DMS 273 treated with DMSO at 0.1 percent for 48 hours (cell line): ENCODE data around the gene ZP4.
A peak's percentile ranks its signal among the peaks of the same experiment; 100 is the strongest.
"Not testable (repeated sequence)": the region's sequence is repeated elsewhere in the genome, so short reads cannot be mapped to it uniquely, and the experiment has no call there.

Experiments
- DNase-seq: peaks from one replicate; lab custom pipeline; 2025; lab: John Stamatoyannopoulos, UW

The ZP4 gene

GRCh38 chr1:237875291-237875690, 15.4 kb downstream of the ZP4 start:
- no peak for DNase-seq

DNA sequence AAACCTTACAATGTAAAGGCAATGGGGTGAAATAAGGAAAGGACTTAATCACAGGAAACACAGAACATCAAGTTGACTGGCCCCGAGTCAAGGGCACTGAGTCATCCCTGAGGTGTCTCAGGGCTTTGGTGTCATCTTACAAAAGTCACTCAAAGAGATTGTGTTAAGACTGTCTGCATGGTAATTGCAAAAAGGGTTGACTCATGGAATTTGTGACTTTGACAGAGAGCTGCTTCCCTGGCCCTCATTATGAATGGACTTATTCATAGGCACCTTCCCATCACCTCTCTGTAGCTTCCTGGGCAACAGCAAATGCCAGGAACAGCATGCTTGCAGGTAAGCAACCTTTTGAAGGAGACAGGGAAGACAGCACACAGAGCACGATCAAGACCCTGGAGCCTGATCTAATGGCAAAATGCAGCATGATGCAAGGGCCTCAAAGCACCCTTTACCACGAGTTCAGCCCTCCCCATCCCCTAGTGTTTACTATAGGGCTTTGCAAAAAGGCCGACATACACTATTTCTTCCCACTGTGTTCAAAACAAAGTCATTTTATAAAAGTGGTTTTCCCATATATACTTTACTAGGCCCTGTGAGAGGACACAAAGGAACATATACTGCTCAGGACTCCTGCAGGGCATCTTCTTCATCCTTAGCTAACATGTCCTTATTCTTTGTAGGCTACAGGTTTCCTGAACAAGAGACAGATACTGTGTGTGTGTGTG, 17.1 kb downstream of the ZP4 start:
- DNase-seq: no peak

DNA sequence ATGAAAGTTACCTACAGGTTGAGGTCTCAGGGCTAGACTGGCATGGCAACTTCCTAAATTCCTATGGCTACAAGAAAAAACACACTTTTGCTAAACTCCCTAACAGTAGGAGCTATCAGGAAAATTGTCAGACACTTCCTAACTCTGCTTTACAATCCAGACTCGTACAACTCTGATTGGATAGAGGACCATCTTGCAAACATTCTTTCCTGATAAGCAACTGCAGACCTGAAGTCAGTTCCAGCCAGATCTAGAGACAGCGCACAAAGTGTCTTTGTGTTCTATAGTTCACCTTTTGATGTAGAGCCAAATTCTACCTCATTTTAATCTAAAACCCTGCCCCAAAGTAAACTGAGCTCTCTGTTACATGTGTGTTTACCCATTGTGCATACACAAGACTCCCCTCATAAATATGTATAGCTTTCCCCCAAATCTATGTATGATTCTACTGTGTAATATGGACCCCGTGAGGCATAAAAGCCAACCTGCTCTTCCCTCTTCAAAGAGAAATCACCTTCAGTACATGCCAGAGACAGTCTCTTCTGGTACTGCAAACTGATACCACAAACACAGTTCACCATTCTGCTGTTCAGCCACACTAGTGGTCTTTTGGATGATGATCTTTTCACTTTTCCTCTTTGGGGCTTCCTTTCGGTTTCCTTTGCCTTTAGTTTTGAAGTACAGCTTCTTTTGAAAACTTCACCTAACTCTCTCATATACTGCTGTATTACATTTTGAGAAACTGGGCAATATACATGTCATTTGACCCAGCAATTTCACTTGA, 21.7 kb downstream of the ZP4 start:
- no peak for DNase-seq

GRCh38 chr1:237867380-237867888, 23.3 kb downstream of the ZP4 start:
- DNase-seq: no peak

DNA sequence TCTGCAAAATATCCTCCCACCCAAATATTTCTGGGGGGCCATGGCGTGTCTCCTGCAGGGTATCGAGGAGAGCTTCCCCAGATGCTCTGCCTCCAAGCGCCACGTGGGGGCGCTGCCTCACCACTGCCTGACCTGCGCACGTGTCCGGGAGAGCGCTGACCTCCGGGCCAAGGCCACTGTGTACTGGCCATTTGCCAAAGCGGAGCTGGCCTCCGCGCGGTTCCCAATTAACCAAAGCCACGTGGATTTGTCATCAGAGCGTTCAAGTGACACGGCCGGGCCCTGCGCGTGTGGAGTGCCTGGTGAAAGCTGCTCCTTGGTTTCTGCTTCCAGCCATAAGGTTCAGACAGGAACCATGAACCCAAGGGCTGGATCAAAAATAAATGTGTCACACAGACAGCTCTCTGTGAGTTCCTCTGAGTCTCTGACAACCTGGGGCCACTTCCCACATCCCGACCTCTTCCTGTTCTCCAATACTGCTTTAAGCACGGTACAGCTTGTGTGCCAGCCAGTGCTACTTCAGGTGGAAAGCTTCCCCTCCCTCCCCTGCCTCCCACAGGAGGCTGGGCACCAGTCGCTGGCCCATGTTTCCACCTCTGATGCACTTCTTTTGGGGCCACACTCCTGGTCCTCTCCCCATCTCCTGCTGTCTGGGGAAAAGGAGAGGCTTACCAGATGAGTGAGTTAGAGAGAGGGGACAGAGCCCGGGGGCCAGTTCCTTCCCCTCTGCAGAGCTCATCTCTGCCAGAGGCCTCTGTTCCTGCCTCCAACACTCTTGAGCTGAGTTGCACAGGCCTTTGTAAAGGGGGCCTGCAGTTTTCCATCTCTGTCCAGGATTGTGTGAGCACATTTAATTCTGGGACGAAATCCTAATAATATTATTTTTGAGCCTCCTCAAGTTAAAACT, 26.1 kb downstream of the ZP4 start:
- DNase-seq: no peak

- no peak for DNase-seq
These were observed 27.5 kb downstream of the ZP4 start for GRCh38 chr1:237863234-237863633.

DNA sequence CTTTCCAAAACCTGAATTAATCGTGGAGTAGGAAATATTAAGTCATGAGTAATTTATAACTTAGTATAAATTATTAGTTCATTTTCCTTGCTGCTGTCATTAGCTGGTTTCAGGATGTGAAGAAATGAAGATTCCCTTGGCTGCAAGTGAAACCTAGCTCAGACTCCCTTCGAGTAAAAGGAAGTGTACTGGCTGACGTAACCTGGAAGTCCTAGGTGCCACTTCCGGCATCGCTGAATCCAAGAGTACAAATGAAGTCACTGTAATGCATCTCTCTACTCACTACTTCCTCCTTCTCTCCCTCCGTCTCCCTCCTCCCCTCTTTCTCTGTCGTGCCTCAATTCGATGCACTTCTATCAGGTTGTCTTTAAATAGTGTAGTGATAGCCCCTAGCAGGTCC, 28.8 kb downstream of the ZP4 start:
- DNase-seq: no peak

GRCh38 chr1:237858992-237859391, 31.7 kb downstream of the ZP4 start:
- no peak for DNase-seq

DNA sequence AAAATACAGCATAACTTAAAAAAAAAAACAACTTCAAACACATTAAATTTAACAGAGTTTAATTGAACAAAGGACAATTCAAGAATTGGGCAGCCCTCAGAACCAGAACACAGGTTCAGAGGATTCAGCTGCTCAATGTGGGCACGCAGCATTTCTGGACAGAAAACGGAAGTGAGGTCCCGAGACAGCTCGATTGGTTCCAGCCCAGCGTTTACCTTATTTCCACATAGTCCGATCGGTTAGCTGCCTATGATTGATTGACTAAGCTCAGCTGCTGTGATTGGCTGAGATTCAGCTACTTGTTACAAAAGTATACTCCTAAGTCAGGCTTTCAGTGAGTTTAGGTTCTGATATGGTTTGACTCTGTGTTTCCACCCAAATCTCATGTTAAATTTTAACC, 33.3 kb downstream of the ZP4 start:
- no peak for DNase-seq

DNA sequence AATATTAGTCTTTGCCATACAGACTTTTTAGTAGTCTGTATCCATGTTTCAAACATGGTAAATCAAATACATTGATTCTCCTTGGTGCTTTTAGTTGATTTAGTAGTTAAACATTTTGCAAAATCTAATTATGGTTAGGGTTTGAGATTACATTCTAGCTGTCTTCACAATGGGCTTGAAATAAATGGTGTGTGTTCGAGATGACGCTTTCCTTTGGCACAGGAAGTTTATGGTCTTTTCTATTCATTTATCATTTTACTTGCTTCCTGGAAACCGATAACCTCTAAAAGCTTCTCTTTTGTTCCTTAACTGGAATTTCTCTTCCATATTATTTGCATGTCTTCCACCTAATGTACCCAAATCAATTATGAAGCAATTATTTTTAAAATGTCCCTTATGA, 38.4 kb downstream of the ZP4 start:
- DNase-seq: no peak

DNA sequence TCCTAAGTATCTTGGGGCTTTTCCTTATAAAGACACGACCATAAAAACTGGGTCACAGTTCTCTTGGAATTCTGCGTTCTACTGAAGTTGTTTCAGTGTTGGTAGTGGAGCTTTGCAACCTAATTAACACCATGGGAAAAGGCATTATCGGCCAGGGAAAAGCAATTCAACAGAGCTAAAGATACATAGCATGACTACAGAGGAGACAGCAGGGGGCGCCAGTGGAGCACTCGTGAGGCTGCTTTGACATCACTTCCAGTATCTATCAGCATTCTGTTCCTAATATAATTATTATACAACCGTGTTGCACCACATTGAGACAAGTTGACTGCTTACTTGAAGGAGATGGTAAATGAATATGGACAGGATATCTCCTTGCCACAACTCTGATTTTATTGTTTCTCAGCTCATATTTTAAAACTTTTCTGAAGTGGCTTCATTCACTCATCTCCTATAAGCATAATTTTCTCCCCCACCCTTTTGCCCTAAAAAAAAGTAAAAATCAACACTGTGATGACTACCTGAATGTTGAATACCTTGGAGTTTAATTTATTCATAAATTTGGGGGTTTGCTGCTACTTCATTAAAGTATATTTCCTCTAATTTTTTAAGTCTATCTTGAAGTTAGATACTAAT, 39.4 kb downstream of the ZP4 start:
- peak; percentile 63 for DNase-seq

- not testable (repeated sequence) for DNase-seq
These were observed 47.2 kb downstream of the ZP4 start for GRCh38 chr1:237843516-237843915.

- no peak for DNase-seq
These were observed 49.2 kb downstream of the ZP4 start for GRCh38 chr1:237841485-237841884.

DNA sequence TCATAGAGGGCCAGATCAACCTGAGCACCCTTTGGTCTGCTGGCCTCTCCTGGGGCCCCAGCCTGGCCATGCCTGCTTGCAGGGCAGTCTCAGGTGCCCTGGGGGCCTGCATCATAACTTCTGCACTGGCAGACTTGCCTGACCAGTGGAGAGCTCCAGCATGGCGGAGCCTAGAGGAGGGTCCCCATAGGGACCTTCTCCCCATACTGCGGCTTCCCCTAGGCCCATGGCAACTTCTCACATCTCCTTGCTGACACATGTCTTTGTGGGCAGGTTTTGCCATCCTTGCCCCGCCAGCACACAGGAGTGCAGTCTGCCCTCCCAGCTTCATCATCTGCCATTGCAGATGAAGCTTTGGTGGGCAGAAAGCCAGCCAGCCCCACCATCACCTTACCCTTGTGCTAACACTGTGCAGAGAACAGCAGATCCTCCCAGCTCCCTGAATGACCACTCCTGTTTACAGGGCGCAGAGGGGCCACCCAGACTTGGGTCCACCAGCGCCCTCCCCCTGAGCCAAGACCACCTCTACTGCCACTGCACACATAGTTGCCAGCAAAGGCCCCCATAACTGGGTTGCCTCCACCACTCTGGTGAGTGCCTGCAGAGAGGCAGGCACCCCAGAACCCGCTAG, 51.7 kb downstream of the ZP4 start:
- DNase-seq: no peak

DNA sequence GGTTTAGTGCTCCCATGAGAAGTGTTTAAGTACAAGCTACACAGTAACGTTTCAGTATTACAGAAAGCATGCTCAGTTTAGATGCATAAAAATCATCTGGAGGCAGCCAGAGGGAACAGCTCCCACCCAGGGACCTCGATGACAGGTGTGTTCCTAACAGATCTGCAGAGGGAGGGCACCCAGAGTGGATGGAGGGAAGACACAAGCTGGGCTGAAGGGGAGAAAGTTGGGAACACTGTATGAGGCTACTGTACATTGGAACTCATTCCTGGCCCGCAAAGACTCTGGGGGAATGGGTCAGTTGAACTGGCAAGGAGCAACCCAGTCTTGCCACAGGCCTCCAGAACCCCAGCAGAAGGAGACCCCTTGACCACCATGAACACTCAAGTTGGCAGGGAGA, 52.4 kb downstream of the ZP4 start:
- DNase-seq: no peak

DNA sequence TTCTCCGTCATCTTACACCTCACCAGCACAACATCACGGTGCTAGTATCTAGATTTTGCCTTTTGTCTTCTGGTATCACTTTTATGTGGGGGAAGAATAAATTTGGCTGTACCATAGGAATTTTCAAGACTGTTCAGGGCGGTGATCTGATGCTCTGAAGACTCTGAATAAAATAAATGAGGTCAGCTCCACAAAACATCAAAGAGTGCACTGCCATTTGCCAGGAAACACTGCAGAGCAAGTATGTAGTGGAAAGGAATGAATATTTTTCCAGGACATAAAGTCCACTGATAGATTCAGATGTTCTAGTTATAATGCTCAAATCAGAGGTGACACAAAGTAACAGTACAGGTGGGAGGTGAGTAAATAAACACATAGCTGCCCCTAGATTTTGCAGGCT, 56.3 kb downstream of the ZP4 start:
- DNase-seq: no peak

- no peak for DNase-seq
These were observed 56.7 kb downstream of the ZP4 start for GRCh38 chr1:237834048-237834447.

- no peak for DNase-seq
These were observed 57.9 kb downstream of the ZP4 start for GRCh38 chr1:237832858-237833257.
